Thoracic aorta (tissue), 2 donors: ENCODE data around the gene AGMO. TPM values are rescaled to one million over a fixed set of nuclear protein-coding genes. Genes with fewer than 3 reads are reported as not detected.

Experiments used
- ATAC-seq: fragments of 150-250 bp; one replicate; pipeline ENCODE4 v1.8.0; 2017; ENCODE audit warnings: low read depth; ENCODE audit not compliant: insufficient number of reproducible peaks, low FRiP score
- DNase-seq: peaks from one replicate; pipeline ENCODE4 v3.0.0-alpha.2; 2020; ENCODE audit warnings: low spot score
- H3K27ac ChIP-seq, 2 donors: fragments of 200-600 bp; sonication (generic); 1 replicate in 1 of 2; 2 replicates in 1 of 2; pipeline ENCODE4 v1.5.1; 2016; ENCODE audit warnings: mild to moderate bottlenecking in 2 of 2, moderate library complexity in 2 of 2
- H3K27me3 ChIP-seq: fragments of 200-600 bp; sonication (generic); replicated peaks from 2 replicates; pipeline ENCODE4 v1.6.0; 2016; ENCODE audit warnings: mild to moderate bottlenecking; ENCODE audit not compliant: insufficient read depth
- H3K36me3 ChIP-seq: fragments of 200-600 bp; sonication (generic); one replicate; pipeline ENCODE4 v1.5.1; 2016
- H3K4me1 ChIP-seq, 2 donors: fragments of 200-600 bp; sonication (generic); 1 replicate in 1 of 2; 2 replicates in 1 of 2; pipeline versions ENCODE4 v1.5.1 to v1.6.0; 2016; ENCODE audit warnings: low read depth in 2 of 2, mild to moderate bottlenecking in 1 of 2; ENCODE audit not compliant: control insufficient read depth in 1 of 2
- H3K4me3 ChIP-seq: fragments of 200-600 bp; sonication (generic); 2 replicates; pipeline ENCODE4 v1.5.1; 2016; ENCODE audit warnings: mild to moderate bottlenecking
- H3K9me3 ChIP-seq: fragments of 200-600 bp; sonication (generic); 2 replicates; pipeline ENCODE4 v1.5.1; 2016
- CTCF ChIP-seq: fragments of 200-600 bp; sonication (generic); IDR thresholded peaks from one replicate; pipeline ENCODE4 v1.5.1; 2019; ENCODE audit warnings: antibody characterized with exemption
- total RNA-seq, 2 donors: library from RNA; depleted of rRNA; stranded (reverse); fragments of >200 nt; gene quantifications; one replicate each; pipeline versions ENCODE4 v1.1.0 to v1.2.3, GENCODE V29; 2016

AGMO gene
- total RNA-seq, 2 donors from 2014 or later = 0.85 to 3.0 TPM

- Histone ChIP-seq H3K4me3 (no peak overlapping the region), H3K27ac (no peak overlapping the region), H3K9me3 (no peaks in the 10 kb centered on the region), H3K4me1 (no peaks in the 10 kb centered on the region), H3K27me3 (no peaks in the 10 kb centered on the region), H3K36me3 (no peaks in the 10 kb centered on the region)
- ATAC-seq (no peak), DNase-seq (no peak)
- no peak for TF ChIP-seq CTCF
Measured at GRCh38 chr7:15507171-15507570, 54.6 kb downstream of the AGMO start.

GRCh38 chr7:15505761-15506160 is 56.1 kb downstream of the AGMO start:
- Histone ChIP-seq H3K27me3 (no peaks in the 10 kb centered on the region), H3K27ac (no peak overlapping the region), H3K4me1 (no peaks in the 10 kb centered on the region), H3K36me3 (no peaks in the 10 kb centered on the region), H3K9me3 (no peaks in the 10 kb centered on the region), H3K4me3 (no peak overlapping the region)
- TF ChIP-seq CTCF = no peak
- ATAC-seq = no peak
- DNase-seq = no peak

GRCh38 chr7:15504351-15504750 is 57.5 kb downstream of the AGMO start:
- H3K4me3 ChIP-seq = no peak overlapping the region
- DNase-seq (no peak), ATAC-seq (no peak)
- H3K4me1 ChIP-seq = no peaks in the 10 kb centered on the region
- no peaks in the 10 kb centered on the region for H3K36me3 ChIP-seq
- no peak overlapping the region for H3K27ac ChIP-seq
- H3K27me3 ChIP-seq = no peaks in the 10 kb centered on the region
- H3K9me3 ChIP-seq = no peaks in the 10 kb centered on the region
- no peak for TF ChIP-seq CTCF

- no peak overlapping the region for H3K4me3 ChIP-seq
- H3K9me3 ChIP-seq = no peaks in the 10 kb centered on the region
- ATAC-seq = no peak
- DNase-seq = no peak
- H3K27ac ChIP-seq = no peak overlapping the region
- no peaks in the 10 kb centered on the region for H3K4me1 ChIP-seq
- H3K36me3 ChIP-seq = no peaks in the 10 kb centered on the region
- TF ChIP-seq CTCF = no peak
- H3K27me3 ChIP-seq = no peaks in the 10 kb centered on the region
Measured at GRCh38 chr7:15503603-15504290, 58.1 kb downstream of the AGMO start.

- no peak for TF ChIP-seq CTCF
- H3K36me3 ChIP-seq = no peaks in the 10 kb centered on the region
- DNase-seq = no peak
- H3K4me1 ChIP-seq = no peaks in the 10 kb centered on the region
- H3K4me3 ChIP-seq = no peak overlapping the region
- H3K27ac ChIP-seq = no peak overlapping the region
- H3K9me3 ChIP-seq = no peaks in the 10 kb centered on the region
- ATAC-seq = no peak
- H3K27me3 ChIP-seq = no peaks in the 10 kb centered on the region
Measured at GRCh38 chr7:15498465-15498864, 63.4 kb downstream of the AGMO start.
